Nephron (organoid): ENCODE data around the gene CRTC3.
"Not testable (repeated sequence)": the region's sequence is repeated elsewhere in the genome, so short reads cannot be mapped to it uniquely, and the experiment has no call there.

Experiments used
- H3K27ac Mint-ChIP-seq, 3 experiments: 2 replicates each; pipeline ENCODE4 v1.8.0; 2020; ENCODE audit warnings: mixed read lengths in 3 of 3, mild to moderate bottlenecking in 2 of 3, moderate library complexity in 1 of 3
- H3K27me3 Mint-ChIP-seq: 2 replicates; pipeline ENCODE4 v1.8.0; 2021; ENCODE audit warnings: low read depth, mild to moderate bottlenecking, moderate library complexity, mixed read lengths
- H3K36me3 Mint-ChIP-seq: 2 replicates; pipeline ENCODE4 v1.8.0; 2020; ENCODE audit warnings: low read depth, mixed read lengths
- H3K4me1 Mint-ChIP-seq: 2 replicates; pipeline ENCODE4 v1.8.0; 2020; ENCODE audit warnings: mixed read lengths
- H3K4me3 Mint-ChIP-seq, 3 experiments: 2 replicates each; pipeline ENCODE4 v1.8.0; 2020; ENCODE audit warnings: mild to moderate bottlenecking in 3 of 3, mixed read lengths in 3 of 3, moderate library complexity in 2 of 3
- H3K9me3 Mint-ChIP-seq: 2 replicates; pipeline ENCODE4 v1.8.0; 2020; ENCODE audit warnings: mixed read lengths
- TF ChIP-seq, protein P1 (sequence below), 3 experiments: fragments of 200-600 bp; sonication (generic); IDR thresholded peaks; one replicate each; pipeline ENCODE4 v1.5.0; 2021; ENCODE audit warnings: antibody characterized with exemption in 3 of 3; ENCODE audit not compliant: unreplicated experiment in 3 of 3

The CRTC3 gene

DNA sequence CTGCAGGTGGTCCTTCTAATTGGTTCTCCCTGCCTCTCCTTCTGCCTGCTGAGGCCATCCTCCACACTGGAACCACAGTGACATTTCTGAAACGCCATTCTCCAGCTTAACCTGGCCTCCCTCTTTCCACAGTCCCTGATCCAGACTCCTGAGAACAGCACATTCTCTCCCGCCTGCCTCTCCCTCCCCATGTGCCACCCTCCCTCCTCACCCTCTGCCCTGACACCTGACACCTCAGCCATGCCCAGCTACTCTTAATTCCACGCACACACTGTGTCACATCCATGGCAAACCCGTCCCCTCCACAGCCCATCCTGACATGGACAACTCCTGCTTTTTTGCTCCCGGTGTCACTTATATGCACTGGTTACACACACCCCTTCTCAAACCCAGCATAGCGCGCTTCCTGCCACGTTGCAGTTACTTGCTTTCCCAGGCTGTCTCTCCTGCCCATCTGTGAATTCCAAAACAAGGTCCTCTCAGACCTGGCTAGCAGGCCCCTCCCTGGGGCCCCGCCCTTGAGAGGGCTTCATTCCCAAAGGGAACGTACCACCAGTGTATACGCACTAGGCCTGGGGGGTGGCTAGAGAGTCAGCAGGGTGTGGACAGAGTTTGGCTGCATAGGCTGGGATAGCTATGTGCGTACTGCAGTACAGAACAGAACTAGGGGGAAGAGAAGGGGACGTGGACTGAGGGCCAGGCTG is 94.7 kb downstream of the CRTC3 start:
- Mint-ChIP-seq H3K9me3 (no peaks in the 10 kb centered on the region), H3K4me3 (no peak overlapping the region), H3K36me3 (peaks cover 42% of the 10 kb centered on the region), H3K27me3 (no peaks in the 10 kb centered on the region), H3K27ac (no peak overlapping the region), H3K4me1 (peaks cover 14% of the 10 kb centered on the region)
- TF ChIP-seq, protein P1, sequence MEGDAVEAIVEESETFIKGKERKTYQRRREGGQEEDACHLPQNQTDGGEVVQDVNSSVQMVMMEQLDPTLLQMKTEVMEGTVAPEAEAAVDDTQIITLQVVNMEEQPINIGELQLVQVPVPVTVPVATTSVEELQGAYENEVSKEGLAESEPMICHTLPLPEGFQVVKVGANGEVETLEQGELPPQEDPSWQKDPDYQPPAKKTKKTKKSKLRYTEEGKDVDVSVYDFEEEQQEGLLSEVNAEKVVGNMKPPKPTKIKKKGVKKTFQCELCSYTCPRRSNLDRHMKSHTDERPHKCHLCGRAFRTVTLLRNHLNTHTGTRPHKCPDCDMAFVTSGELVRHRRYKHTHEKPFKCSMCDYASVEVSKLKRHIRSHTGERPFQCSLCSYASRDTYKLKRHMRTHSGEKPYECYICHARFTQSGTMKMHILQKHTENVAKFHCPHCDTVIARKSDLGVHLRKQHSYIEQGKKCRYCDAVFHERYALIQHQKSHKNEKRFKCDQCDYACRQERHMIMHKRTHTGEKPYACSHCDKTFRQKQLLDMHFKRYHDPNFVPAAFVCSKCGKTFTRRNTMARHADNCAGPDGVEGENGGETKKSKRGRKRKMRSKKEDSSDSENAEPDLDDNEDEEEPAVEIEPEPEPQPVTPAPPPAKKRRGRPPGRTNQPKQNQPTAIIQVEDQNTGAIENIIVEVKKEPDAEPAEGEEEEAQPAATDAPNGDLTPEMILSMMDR (IDR thresholded peaks at IDR 0.05; ENCODE audit: unreplicated experiment in 3 of 3): no peak

DNA sequence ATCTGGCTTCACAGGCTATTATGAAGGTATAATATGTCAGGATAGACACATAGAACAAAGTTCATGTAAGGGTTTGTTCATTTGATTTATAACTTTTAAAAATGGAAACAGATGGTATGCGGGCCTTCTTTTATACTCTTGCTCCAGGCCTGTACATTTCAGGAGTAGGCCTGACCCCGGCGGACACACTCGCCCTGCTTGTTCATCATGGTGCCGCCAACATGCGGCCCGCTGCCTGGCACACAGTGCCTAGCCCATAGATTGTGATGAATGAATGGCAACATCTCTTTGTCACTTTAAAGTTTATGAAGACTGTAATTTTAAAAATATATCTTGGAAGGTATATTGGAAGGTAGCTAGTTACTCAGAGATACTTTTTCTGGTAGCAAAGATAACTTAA is 95.3 kb downstream of the CRTC3 start:
- Mint-ChIP-seq H3K27me3 (no peaks in the 10 kb centered on the region), H3K4me3 (no peak overlapping the region), H3K27ac (no peak overlapping the region), H3K9me3 (no peaks in the 10 kb centered on the region), H3K36me3 (peaks cover 41% of the 10 kb centered on the region), H3K4me1 (peaks cover 9% of the 10 kb centered on the region)
- TF ChIP-seq, protein P1 (IDR thresholded peaks at IDR 0.05; ENCODE audit: unreplicated experiment in 3 of 3): no peak

DNA sequence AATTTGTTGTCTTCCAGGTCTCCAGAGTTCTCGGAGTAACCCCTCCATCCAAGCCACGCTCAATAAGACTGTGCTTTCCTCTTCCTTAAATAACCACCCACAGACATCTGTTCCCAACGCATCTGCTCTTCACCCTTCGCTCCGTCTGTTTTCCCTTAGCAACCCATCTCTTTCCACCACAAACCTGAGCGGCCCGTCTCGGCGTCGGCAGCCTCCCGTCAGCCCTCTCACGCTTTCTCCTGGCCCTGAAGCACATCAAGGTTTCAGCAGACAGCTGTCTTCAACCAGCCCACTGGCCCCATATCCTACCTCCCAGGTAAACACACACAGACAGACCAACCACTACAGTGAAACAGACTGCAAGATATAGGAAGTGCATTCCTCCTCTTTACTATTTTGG is 99.5 kb downstream of the CRTC3 start:
- Mint-ChIP-seq H3K36me3 (peaks cover 54% of the 10 kb centered on the region), H3K4me3 (no peak overlapping the region), H3K27me3 (no peaks in the 10 kb centered on the region), H3K9me3 (no peaks in the 10 kb centered on the region), H3K27ac (no peak overlapping the region), H3K4me1 (no peaks in the 10 kb centered on the region)
- TF ChIP-seq, protein P1 (IDR thresholded peaks at IDR 0.05; ENCODE audit: unreplicated experiment in 3 of 3): no peak

DNA sequence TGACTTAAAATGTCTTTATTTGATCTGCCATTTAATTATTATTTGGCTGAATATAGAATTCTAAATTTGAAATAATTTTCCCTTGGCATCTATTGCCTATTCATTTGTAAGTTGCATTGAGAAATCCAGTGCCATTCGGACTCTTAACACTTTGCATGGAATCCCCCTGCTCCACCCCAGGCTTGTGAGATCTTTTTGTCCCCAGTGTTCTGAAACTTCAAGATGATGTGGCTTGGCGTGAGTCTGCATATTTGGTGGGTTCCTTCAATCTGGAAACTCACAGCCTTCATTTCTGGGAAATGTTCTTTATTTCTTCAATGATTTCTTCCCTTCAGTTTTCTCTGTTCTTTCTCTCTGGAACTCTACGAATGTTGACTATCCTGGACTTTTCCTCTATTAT is 103.6 kb downstream of the CRTC3 start:
- Mint-ChIP-seq H3K27ac (no peak overlapping the region), H3K4me3 (no peak overlapping the region), H3K4me1 (no peaks in the 10 kb centered on the region), H3K36me3 (peaks cover 63% of the 10 kb centered on the region), H3K9me3 (peaks cover 7% of the 10 kb centered on the region), H3K27me3 (peaks cover 3% of the 10 kb centered on the region)
- TF ChIP-seq, protein P1 (IDR thresholded peaks at IDR 0.05; ENCODE audit: unreplicated experiment in 3 of 3): no peak

DNA sequence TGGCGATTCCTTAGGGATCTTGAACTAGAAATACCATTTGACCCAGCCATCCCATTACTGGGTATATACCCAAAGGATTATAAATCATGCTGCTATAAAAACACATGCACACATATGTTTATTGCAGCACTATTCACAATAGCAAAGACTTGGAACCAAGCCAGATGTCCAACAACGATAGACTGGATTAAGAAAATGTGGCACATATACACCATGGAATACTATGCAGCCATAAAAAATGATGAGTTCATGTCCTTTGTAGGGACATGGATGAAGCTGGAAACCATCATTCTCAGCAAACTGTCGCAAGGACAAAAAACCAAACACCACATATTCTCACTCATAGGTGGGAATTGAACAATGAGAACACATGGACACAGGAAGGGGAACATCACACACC is 107.3 kb downstream of the CRTC3 start:
- H3K27me3 Mint-ChIP-seq, H3K9me3 Mint-ChIP-seq, H3K27ac Mint-ChIP-seq, H3K4me3 Mint-ChIP-seq, H3K4me1 Mint-ChIP-seq: not testable (repeated sequence)
- H3K36me3 Mint-ChIP-seq: peaks cover 64% of the 10 kb centered on the region

DNA sequence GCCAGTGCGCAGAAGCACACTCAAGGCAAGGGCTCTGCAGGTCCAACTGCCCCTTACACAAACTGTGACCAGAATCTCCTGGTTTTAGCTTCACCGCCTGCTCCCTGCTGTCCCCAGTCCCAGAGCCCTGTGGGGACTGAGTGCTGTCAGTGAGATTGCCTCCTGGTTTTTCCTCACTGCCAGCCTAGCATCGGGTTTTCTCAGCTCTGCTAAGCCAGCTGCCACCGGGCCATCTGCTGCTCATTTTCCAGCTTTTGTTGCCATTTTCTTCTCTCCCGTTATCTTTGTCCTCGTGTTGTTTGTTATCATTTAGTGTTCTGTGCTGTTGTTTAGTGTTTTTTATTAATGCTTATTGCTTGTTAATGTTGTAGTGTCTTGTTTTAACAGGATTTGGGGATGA is 108.0 kb downstream of the CRTC3 start:
- Mint-ChIP-seq H3K27me3 (peaks cover 3% of the 10 kb centered on the region), H3K36me3 (peaks cover 70% of the 10 kb centered on the region), H3K4me1 (no peaks in the 10 kb centered on the region), H3K9me3 (peaks cover 7% of the 10 kb centered on the region), H3K27ac (no peak overlapping the region), H3K4me3 (no peak overlapping the region)
- TF ChIP-seq, protein P1 (IDR thresholded peaks at IDR 0.05; ENCODE audit: unreplicated experiment in 3 of 3): no peak
